ENCODE data around the gene OPTC.
"Not testable (repeated sequence)": the region's sequence is repeated elsewhere in the genome, so short reads cannot be mapped to it uniquely, and the experiment has no call there.

Gene OPTC

GRCh38 chr1:203465948-203466347, 28.0 kb upstream of the OPTC start:
- no peak for DNase-seq (ENCODE audit: low read depth)

- DNase-seq (ENCODE audit: low read depth): not testable (repeated sequence)
Observed at GRCh38 chr1:203466906-203467549, 26.9 kb upstream of the OPTC start.

- DNase-seq (ENCODE audit: low read depth): no peak
Observed at GRCh38 chr1:203467550-203467921, 26.4 kb upstream of the OPTC start.

GRCh38 chr1:203468326-203468725, 25.6 kb upstream of the OPTC start:
- no peak for DNase-seq (ENCODE audit: low read depth)

GRCh38 chr1:203470240-203470639, 23.7 kb upstream of the OPTC start:
- no peak for DNase-seq (ENCODE audit: low read depth)

GRCh38 chr1:203471841-203472240, 22.1 kb upstream of the OPTC start:
- no peak for DNase-seq (ENCODE audit: low read depth)

GRCh38 chr1:203473281-203473680, 20.7 kb upstream of the OPTC start:
- DNase-seq (ENCODE audit: low read depth): no peak

- DNase-seq (ENCODE audit: low read depth): no peak
Observed at GRCh38 chr1:203473781-203474305, 20.1 kb upstream of the OPTC start.

- no peak for DNase-seq (ENCODE audit: low read depth)
Observed at GRCh38 chr1:203475012-203475981, 18.7 kb upstream of the OPTC start, which contains the start of gene PRELP. TSS of gene PRELP (plus strand) at chr1:203475806. CDS start at chr1:203483185, 7,379 bp downstream.

GRCh38 chr1:203476216-203476814, 17.6 kb upstream of the OPTC start:
- no peak for DNase-seq (ENCODE audit: low read depth)

GRCh38 chr1:203477748-203478147, 16.2 kb upstream of the OPTC start:
- no peak for DNase-seq (ENCODE audit: low read depth)

GRCh38 chr1:203478231-203478630, 15.7 kb upstream of the OPTC start:
- no peak for DNase-seq (ENCODE audit: low read depth)

- no peak for DNase-seq (ENCODE audit: low read depth)
Observed at GRCh38 chr1:203478986-203479385, 15.0 kb upstream of the OPTC start.

GRCh38 chr1:203479646-203480045, 14.3 kb upstream of the OPTC start:
- no peak for DNase-seq (ENCODE audit: low read depth)

- DNase-seq (ENCODE audit: low read depth): no peak
Observed at GRCh38 chr1:203480084-203480483, 13.9 kb upstream of the OPTC start.

GRCh38 chr1:203480525-203481084, 13.3 kb upstream of the OPTC start:
- peak; percentile 33 for DNase-seq (ENCODE audit: low read depth)

- DNase-seq (ENCODE audit: low read depth): no peak
Observed at GRCh38 chr1:203481196-203481595, 12.8 kb upstream of the OPTC start.

- DNase-seq (ENCODE audit: low read depth): no peak
Observed at GRCh38 chr1:203486618-203487370, 7.2 kb upstream of the OPTC start.

- DNase-seq (ENCODE audit: low read depth): no peak
Observed at GRCh38 chr1:203488539-203488938, 5.4 kb upstream of the OPTC start.

- no peak for DNase-seq (ENCODE audit: low read depth)
Observed at GRCh38 chr1:203490607-203491006, 3.3 kb upstream of the OPTC start.

- no peak for DNase-seq (ENCODE audit: low read depth)
Observed at GRCh38 chr1:203491664-203492063, 2.3 kb upstream of the OPTC start.

All from stimulated activated CD4-positive, alpha-beta T cell treated with anti-CD3 and anti-CD28 coated beads, Interleukin-2, amount 100 ng/mL, for 4 hours (primary cell).